Stimulated activated CD8-positive, alpha-beta memory T cell treated with anti-CD3 and anti-CD28 coated beads, Interleukin-15, amount 100 ng/mL, for 24 hours (primary cell): ENCODE data around the gene ATP5F1A.
A peak's percentile ranks its signal among the peaks of the same experiment; 100 is the strongest.
"Not testable (repeated sequence)": the region's sequence is repeated elsewhere in the genome, so short reads cannot be mapped to it uniquely, and the experiment has no call there.

Source experiments
- DNase-seq: peaks from one replicate; pipeline ENCODE4 v3.0.0-alpha.2; 2020; ENCODE audit warnings: low read depth

ATP5F1A gene

GRCh38 chr18:46097801-46098615 is at the start of gene ATP5F1A:
ATP5F1A (minus strand) TSS chr18:46098296; CDS start chr18:46098231, 65 bp downstream.
- DNase-seq: peak; percentile 60

GRCh38 chr18:46141199-46141598 is 43.1 kb upstream of the ATP5F1A start:
- no peak for DNase-seq

- DNase-seq: no peak
These were observed 42.1 kb upstream of the ATP5F1A start for GRCh38 chr18:46140173-46140572.

- no peak for DNase-seq
These were observed 37.0 kb upstream of the ATP5F1A start for GRCh38 chr18:46134920-46135675.

GRCh38 chr18:46133534-46133933 is 35.4 kb upstream of the ATP5F1A start:
- DNase-seq: no peak

- not testable (repeated sequence) for DNase-seq
These were observed 32.5 kb upstream of the ATP5F1A start for GRCh38 chr18:46130549-46130948.

- no peak for DNase-seq
These were observed 32.0 kb upstream of the ATP5F1A start for GRCh38 chr18:46130061-46130460.

GRCh38 chr18:46126625-46127024 is 28.5 kb upstream of the ATP5F1A start:
- DNase-seq: not testable (repeated sequence)

GRCh38 chr18:46113751-46114150 is 15.7 kb upstream of the ATP5F1A start:
- no peak for DNase-seq

GRCh38 chr18:46110406-46110805 is 12.3 kb upstream of the ATP5F1A start:
- no peak for DNase-seq

- no peak for DNase-seq
These were observed 11.3 kb upstream of the ATP5F1A start for GRCh38 chr18:46109386-46109785.

GRCh38 chr18:46104128-46104911 is 6.2 kb upstream of the ATP5F1A start, which contains the start of gene HAUS1:
HAUS1 (plus strand) TSS chr18:46104385; CDS start chr18:46104412, 27 bp downstream.
- peak; percentile 71 for DNase-seq

GRCh38 chr18:46099463-46099862 is 1.4 kb upstream of the ATP5F1A start:
- no peak for DNase-seq

- DNase-seq: no peak
These were observed 479 bp upstream of the ATP5F1A start for GRCh38 chr18:46098616-46098933.

GRCh38 chr18:46097431-46097800 is 680 bp downstream of the ATP5F1A start:
- DNase-seq: no peak

GRCh38 chr18:46096651-46097300 is 1.3 kb downstream of the ATP5F1A start:
- DNase-seq: no peak

- DNase-seq: no peak
These were observed 2.6 kb downstream of the ATP5F1A start for GRCh38 chr18:46095532-46095931.

- not testable (repeated sequence) for DNase-seq
These were observed 9.6 kb downstream of the ATP5F1A start for GRCh38 chr18:46088501-46088900.

GRCh38 chr18:46084431-46084830 is 13.7 kb downstream of the ATP5F1A start:
- DNase-seq: no peak

- DNase-seq: no peak
These were observed 17.9 kb downstream of the ATP5F1A start for GRCh38 chr18:46080156-46080555.

GRCh38 chr18:46079336-46079735 is 18.8 kb downstream of the ATP5F1A start:
- DNase-seq: no peak
